HEK293 (cell line): ENCODE measurements around the gene BTNL9.
A peak's percentile ranks its signal among the peaks of the same experiment; 100 is the strongest.

Source experiments
- BCL6B ChIP-seq: fragments of 450-650 bp; formaldehyde crosslinking; IDR thresholded peaks from 2 replicates; pipeline ENCODE4 v1.5.1; 2017; ENCODE audit warnings: missing biosample characterization, missing genetic modification characterization
- EGR2 ChIP-seq: fragments of 450-650 bp; formaldehyde crosslinking; IDR thresholded peaks from 2 replicates; pipeline ENCODE4 v1.5.1; 2016; ENCODE audit warnings: low read depth, missing biosample characterization, missing genetic modification characterization
- FEZF1 ChIP-seq: fragments of 450-650 bp; formaldehyde crosslinking; IDR thresholded peaks from 2 replicates; pipeline ENCODE4 v1.5.1; 2016; ENCODE audit warnings: missing biosample characterization, missing genetic modification characterization
- GLI4 ChIP-seq: fragments of 450-650 bp; formaldehyde crosslinking; IDR thresholded peaks from 2 replicates; pipeline ENCODE4 v1.5.1; 2016; ENCODE audit warnings: missing biosample characterization, missing genetic modification characterization
- HOXC10 ChIP-seq: sonication (generic); formaldehyde crosslinking; IDR thresholded peaks from 2 replicates; pipeline ENCODE4 v1.8.1; 2023; ENCODE audit warnings: mild to moderate bottlenecking, missing genetic modification reagents
- KLF8 ChIP-seq: fragments of 450-650 bp; formaldehyde crosslinking; IDR thresholded peaks from 2 replicates; pipeline ENCODE4 v1.5.1; 2016; ENCODE audit warnings: missing biosample characterization, missing genetic modification characterization
- RBAK ChIP-seq: fragments of 450-650 bp; formaldehyde crosslinking; IDR thresholded peaks from 2 replicates; pipeline ENCODE4 v1.5.1; 2016; ENCODE audit warnings: missing biosample characterization, missing genetic modification characterization
- REPIN1 ChIP-seq: fragments of 450-650 bp; formaldehyde crosslinking; IDR thresholded peaks from 2 replicates; pipeline ENCODE4 v1.5.1; 2017; ENCODE audit warnings: missing biosample characterization, missing genetic modification characterization, low read depth
- SP2 ChIP-seq: fragments of 450-650 bp; formaldehyde crosslinking; IDR thresholded peaks from 2 replicates; pipeline ENCODE4 v1.5.1; 2016; ENCODE audit warnings: missing biosample characterization, missing genetic modification characterization
- SP3 ChIP-seq: fragments of 450-650 bp; formaldehyde crosslinking; IDR thresholded peaks from 2 replicates; pipeline ENCODE4 v1.5.1; 2016; ENCODE audit warnings: missing biosample characterization, missing genetic modification characterization
- WT1 ChIP-seq: fragments of 450-650 bp; formaldehyde crosslinking; IDR thresholded peaks from 2 replicates; pipeline ENCODE4 v1.5.1; 2016; ENCODE audit warnings: missing biosample characterization, missing genetic modification characterization
- ZBTB17 ChIP-seq: fragments of 450-650 bp; formaldehyde crosslinking; IDR thresholded peaks from 2 replicates; pipeline ENCODE4 v1.5.1; 2016; ENCODE audit warnings: missing biosample characterization, missing genetic modification characterization
- ZBTB20 ChIP-seq: fragments of 450-650 bp; formaldehyde crosslinking; IDR thresholded peaks from 2 replicates; pipeline ENCODE4 v1.5.1; 2016; ENCODE audit warnings: missing biosample characterization, missing genetic modification characterization
- ZBTB48 ChIP-seq: fragments of 450-650 bp; formaldehyde crosslinking; IDR thresholded peaks from 2 replicates; pipeline ENCODE4 v1.5.1; 2016; ENCODE audit warnings: missing biosample characterization, missing genetic modification characterization
- ZFHX2 ChIP-seq: fragments of 450-650 bp; formaldehyde crosslinking; conservative IDR thresholded peaks from 2 replicates; pipeline ENCODE4 v1.5.1; 2016; ENCODE audit warnings: missing biosample characterization, missing genetic modification characterization
- ZNF112 ChIP-seq: fragments of 450-650 bp; formaldehyde crosslinking; IDR thresholded peaks from 2 replicates; pipeline ENCODE4 v1.5.0; 2017; ENCODE audit warnings: missing biosample characterization, missing genetic modification characterization
- ZNF114 ChIP-seq: fragments of 450-650 bp; formaldehyde crosslinking; IDR thresholded peaks from 2 replicates; pipeline ENCODE4 v1.5.0; 2017; ENCODE audit warnings: missing biosample characterization, missing genetic modification characterization
- ZNF132 ChIP-seq: fragments of 450-650 bp; formaldehyde crosslinking; IDR thresholded peaks from 2 replicates; pipeline ENCODE4 v1.5.1; 2017; ENCODE audit warnings: missing biosample characterization, missing genetic modification characterization, borderline replicate concordance
- ZNF133 ChIP-seq: fragments of 450-650 bp; formaldehyde crosslinking; IDR thresholded peaks from 2 replicates; pipeline ENCODE4 v1.5.1; 2016; ENCODE audit warnings: missing biosample characterization, missing genetic modification characterization
- ZNF169 ChIP-seq: fragments of 450-650 bp; formaldehyde crosslinking; IDR thresholded peaks from 2 replicates; pipeline ENCODE4 v1.5.1; 2016; ENCODE audit warnings: missing biosample characterization, missing genetic modification characterization
- ZNF239 ChIP-seq: fragments of 450-650 bp; formaldehyde crosslinking; IDR thresholded peaks from 2 replicates; pipeline ENCODE4 v1.5.1; 2016; ENCODE audit warnings: missing biosample characterization, missing genetic modification characterization
- ZNF248 ChIP-seq: fragments of 450-650 bp; formaldehyde crosslinking; IDR thresholded peaks from 2 replicates; pipeline ENCODE4 v1.5.1; 2017; ENCODE audit warnings: missing biosample characterization, missing genetic modification characterization
- ZNF26 ChIP-seq: fragments of 450-650 bp; formaldehyde crosslinking; IDR thresholded peaks from 2 replicates; pipeline ENCODE4 v1.5.1; 2016; ENCODE audit warnings: missing biosample characterization, missing genetic modification characterization
- ZNF274 ChIP-seq, 2 experiments: fragments of 200-500 bp in 1 of 2; fragments of 450-650 bp in 1 of 2; sonication (Bioruptor generic) in 1 of 2; formaldehyde crosslinking in 1 of 2; IDR thresholded peaks; 2 replicates each; pipeline versions ENCODE4 v1.5.1 to v1.6.1; 2014 to 2016; ENCODE audit warnings: borderline replicate concordance in 1 of 2, inconsistent platforms in 1 of 2, low read length in 1 of 2, missing biosample characterization in 1 of 2, missing genetic modification characterization in 1 of 2
- ZNF292 ChIP-seq: fragments of 450-650 bp; formaldehyde crosslinking; IDR thresholded peaks from 2 replicates; pipeline ENCODE4 v1.5.1; 2016; ENCODE audit warnings: low read depth, missing biosample characterization, missing genetic modification characterization, borderline replicate concordance
- ZNF335 ChIP-seq: fragments of 450-650 bp; formaldehyde crosslinking; conservative IDR thresholded peaks from 2 replicates; pipeline ENCODE4 v1.5.1; 2016; ENCODE audit warnings: missing biosample characterization, missing genetic modification characterization
- ZNF398 ChIP-seq: fragments of 450-650 bp; formaldehyde crosslinking; IDR thresholded peaks from 2 replicates; pipeline ENCODE4 v1.5.1; 2017; ENCODE audit warnings: missing biosample characterization, missing genetic modification characterization
- ZNF423 ChIP-seq: fragments of 450-650 bp; formaldehyde crosslinking; IDR thresholded peaks from 2 replicates; pipeline ENCODE4 v1.5.1; 2016; ENCODE audit warnings: missing biosample characterization, missing genetic modification characterization
- ZNF548 ChIP-seq: fragments of 450-650 bp; formaldehyde crosslinking; IDR thresholded peaks from 2 replicates; pipeline ENCODE4 v1.5.1; 2016; ENCODE audit warnings: missing biosample characterization, missing genetic modification characterization
- ZNF704 ChIP-seq: fragments of 450-650 bp; formaldehyde crosslinking; IDR thresholded peaks from 2 replicates; pipeline ENCODE4 v1.5.1; 2016; ENCODE audit warnings: missing biosample characterization, missing genetic modification characterization
- ZNF777 ChIP-seq: fragments of 450-650 bp; formaldehyde crosslinking; IDR thresholded peaks from 2 replicates; pipeline ENCODE4 v1.5.1; 2017; ENCODE audit warnings: missing biosample characterization, missing genetic modification characterization, borderline replicate concordance
- ZNF830 ChIP-seq: fragments of 450-650 bp; IDR thresholded peaks from 2 replicates; pipeline ENCODE4 v1.5.0; 2018; ENCODE audit warnings: missing biosample characterization, missing genetic modification characterization, low read depth, mild to moderate bottlenecking, moderate library complexity
- ZXDB ChIP-seq: fragments of 450-650 bp; formaldehyde crosslinking; IDR thresholded peaks from 2 replicates; pipeline ENCODE4 v1.5.1; 2016; ENCODE audit warnings: missing biosample characterization, missing genetic modification characterization
- TF ChIP-seq, protein P1 (sequence below): fragments of 450-650 bp; formaldehyde crosslinking; IDR thresholded peaks from 2 replicates; pipeline ENCODE4 v1.5.1; 2017; ENCODE audit warnings: missing biosample characterization, missing genetic modification characterization

BTNL9 gene

GRCh38 chr5:181052672-181053487 is 12.8 kb downstream of the BTNL9 start (continued):
- no peak for TF ChIP-seq ZNF26
- TF ChIP-seq BCL6B: no peak
- peak; percentile 8; the same call in 1 of the 2 replicates for TF ChIP-seq SP3 (tag by site-specific recombination)
- no peak for TF ChIP-seq ZBTB20 (tag by site-specific recombination)
- no peak for TF ChIP-seq ZNF777 (tag by site-specific recombination)
- peak; percentile 49 for TF ChIP-seq SP2
- no peak for TF ChIP-seq ZNF239 (tag by site-specific recombination)
- 0 out of 2 replicates have a peak, but pooled peaks have one; percentile 13 for TF ChIP-seq ZNF423 (tag by site-specific recombination)
- peak; percentile 28; the same call in 1 of the 2 replicates for TF ChIP-seq KLF8 (tag by site-specific recombination)
- TF ChIP-seq ZNF112: no peak
- no peak for TF ChIP-seq EGR2
- no peak for TF ChIP-seq ZXDB (tag by site-specific recombination)
- TF ChIP-seq FEZF1 (tag by site-specific recombination): no peak
- no peak for TF ChIP-seq ZNF292
- TF ChIP-seq ZNF114: no peak
- TF ChIP-seq ZNF548 (tag by site-specific recombination): no peak
- TF ChIP-seq ZNF274 (IDR thresholded peaks at IDR 0.05; ENCODE audit: low read length): no peak
- TF ChIP-seq ZNF274 (tag by site-specific recombination; IDR thresholded peaks at IDR 0.05; ENCODE audit: borderline replicate concordance): no peak
- peak; percentile 13; the same call in 1 of the 2 replicates for TF ChIP-seq ZNF398 (tag by site-specific recombination)
- TF ChIP-seq ZNF133 (tag by site-specific recombination): no peak
- no peak for TF ChIP-seq WT1 (tag by site-specific recombination)
- no peak for TF ChIP-seq GLI4 (tag by site-specific recombination)
- no peak for TF ChIP-seq ZNF132
- 0 out of 2 replicates have a peak, but pooled peaks have one; percentile 5 for TF ChIP-seq ZBTB17 (tag by site-specific recombination)
- peak; percentile 87 for TF ChIP-seq ZNF335
- TF ChIP-seq REPIN1 (tag by site-specific recombination): no peak
- TF ChIP-seq RBAK (tag by site-specific recombination): no peak
- TF ChIP-seq ZNF248: no peak
- no peak for TF ChIP-seq HOXC10
- TF ChIP-seq, protein P1, sequence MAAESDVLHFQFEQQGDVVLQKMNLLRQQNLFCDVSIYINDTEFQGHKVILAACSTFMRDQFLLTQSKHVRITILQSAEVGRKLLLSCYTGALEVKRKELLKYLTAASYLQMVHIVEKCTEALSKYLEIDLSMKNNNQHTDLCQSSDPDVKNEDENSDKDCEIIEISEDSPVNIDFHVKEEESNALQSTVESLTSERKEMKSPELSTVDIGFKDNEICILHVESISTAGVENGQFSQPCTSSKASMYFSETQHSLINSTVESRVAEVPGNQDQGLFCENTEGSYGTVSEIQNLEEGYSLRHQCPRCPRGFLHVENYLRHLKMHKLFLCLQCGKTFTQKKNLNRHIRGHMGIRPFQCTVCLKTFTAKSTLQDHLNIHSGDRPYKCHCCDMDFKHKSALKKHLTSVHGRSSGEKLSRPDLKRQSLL (tag by site-specific recombination): no peak
- no peak for TF ChIP-seq ZNF169 (tag by site-specific recombination)
- TF ChIP-seq ZNF704 (tag by site-specific recombination): no peak
- TF ChIP-seq ZFHX2 (tag by site-specific recombination): no peak
- TF ChIP-seq ZBTB48 (tag by site-specific recombination): no peak
- TF ChIP-seq ZNF830: no peak
